ENCODE measurements around the gene ZBTB1. TPM values are rescaled to one million over a fixed set of nuclear protein-coding genes. Genes with fewer than 3 reads are reported as not detected.

Gene ZBTB1
- total and polyA plus RNA-seq, 2 donors (not counting 1 experiment from before 2014, with no cell fraction given): 52.8 to 108 TPM

DNA sequence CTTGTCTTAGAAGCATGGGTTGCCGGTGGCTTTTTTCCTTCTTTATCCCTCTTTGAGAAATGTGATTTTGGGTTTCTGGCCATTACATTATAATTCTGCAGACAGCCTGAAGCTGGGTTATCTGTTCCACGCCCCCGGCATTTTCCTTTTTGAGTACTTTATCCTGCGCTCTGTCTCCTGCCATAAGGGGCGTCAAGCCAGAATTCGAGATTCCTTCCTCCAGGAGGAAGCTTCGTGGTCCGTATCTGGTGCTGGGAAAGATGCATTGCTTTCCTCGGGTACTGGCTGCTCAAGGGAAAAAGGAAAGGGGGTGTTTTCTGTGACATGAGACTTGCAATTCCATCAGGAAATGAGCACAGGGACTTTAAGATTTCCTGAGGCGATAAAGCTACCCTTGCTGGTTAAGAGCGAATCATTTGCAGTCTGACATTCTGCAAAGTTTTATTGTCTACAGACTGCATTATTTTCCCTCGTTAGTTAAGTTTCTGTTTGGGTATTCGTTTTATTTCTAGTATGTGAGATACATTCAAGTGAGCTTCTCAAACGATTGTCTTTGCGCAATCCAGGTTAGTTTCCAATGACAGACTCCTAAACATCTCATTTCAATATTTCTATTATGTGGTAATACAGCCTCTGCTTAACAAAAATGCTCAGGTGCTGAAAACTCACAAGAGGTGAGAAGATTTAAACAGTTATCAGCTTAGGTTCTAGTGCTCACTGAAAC is 38.6 kb upstream of the ZBTB1 start:
- DNase-seq: no peak
- peaks cover 36 to 38% of the 10 kb centered on the region in 2 donors for H3K4me1 ChIP-seq (ENCODE audit: control insufficient read depth in 2 of 2, insufficient read depth in 2 of 2, low read length in 2 of 2)
- peak overlapping the region; percentile 79 for H3K9ac ChIP-seq (ENCODE audit: low read length)
- WGBS (ENCODE audit: insufficient coverage): 13% methylated on average over 10 of the region's 15 CpGs
- H4K20me1 ChIP-seq (ENCODE audit: control insufficient read depth, insufficient read depth, low read length, poor library complexity, severe bottlenecking): no peaks in the 10 kb centered on the region
- H3K27me3 ChIP-seq (replicated peaks in 1 of 4; ENCODE audit: control extremely low read depth in 1 of 4, control insufficient read depth in 3 of 4, insufficient read depth in 4 of 4, low read length in 3 of 4): no peaks in the 10 kb centered on the region
- peak overlapping the region; percentile 28 to 80 (median 62) for H3K4me3 ChIP-seq (ENCODE audit: control extremely low read depth in 1 of 5, extremely low read depth in 1 of 5, insufficient read depth in 1 of 5, low read depth in 2 of 5, low read length in 4 of 5)
- H3K4me3 Mint-ChIP-seq: peak overlapping the region; percentile 88
- intact Hi-C loops (cut with micrococcal nuclease): loop anchor here (2.0 to 5.0 kb wide), 2 partner anchors 21 to 129 kb away; no protein-coding TSS in a partner anchor
- ATAC-seq (ENCODE audit: low read depth): peak; percentile 3
- TF ChIP-seq EZH2 (IDR thresholded peaks at IDR 0.05; ENCODE audit: borderline replicate concordance, insufficient read depth, low read depth, low read length, poor library complexity, severe bottlenecking) (no peak), CTCF (IDR thresholded peaks at IDR 0.05) (no peak)
- ChIA-PET POLR2A (interaction anchor here (1.3 to 1.7 kb wide), 2 partner anchors 37 to 38 kb away, joined by 3 to 6 read pairs; partner anchors contain the start of gene ZBTB1), CTCF (interaction anchor here (0.6 to 2.6 kb wide), 12 partner anchors 9 to 162 kb away, joined by 3 to 29 read pairs (median 4); no protein-coding TSS in a partner anchor)
- H3K9me3 Mint-ChIP-seq (ENCODE audit: insufficient read depth): no peaks in the 10 kb centered on the region
- H2AFZ ChIP-seq (ENCODE audit: insufficient read depth, low read depth, low read length, poor library complexity, severe bottlenecking): peak overlapping the region; percentile 84
- H3K27ac ChIP-seq (ENCODE audit: low read length in 2 of 2): peak overlapping the region; percentile 36 to 61
- H3K27me3 Mint-ChIP-seq: no peaks in the 10 kb centered on the region
- H3K27ac Mint-ChIP-seq: peak overlapping the region; percentile 82
- peaks cover 57% of the 10 kb centered on the region for H3K4me1 Mint-ChIP-seq
- no peaks in the 10 kb centered on the region for H3K9me3 ChIP-seq (ENCODE audit: control extremely low read depth in 1 of 3, control insufficient read depth in 2 of 3, insufficient read depth in 1 of 3, low read length in 2 of 3)
- H3K4me2 ChIP-seq (replicated peaks; ENCODE audit: low read depth, low read length, poor library complexity, severe bottlenecking): peak overlapping the region; percentile 91
- H3K36me3 ChIP-seq (replicated peaks in 1 of 2; ENCODE audit: control extremely low read depth in 1 of 2, control insufficient read depth in 1 of 2, extremely low read depth in 1 of 2, insufficient read depth in 2 of 2, low read length in 1 of 2): peaks cover 0 to 4% of the 10 kb centered on the region in 2 experiments
- no peaks in the 10 kb centered on the region for H3K79me2 ChIP-seq (ENCODE audit: control insufficient read depth, insufficient read depth, low read length)

GRCh38 chr14:64467101-64467500 is 37.5 kb upstream of the ZBTB1 start:
- peaks cover 59% of the 10 kb centered on the region for H3K4me1 Mint-ChIP-seq

More at GRCh38 chr14:64467101-64467500, 37.5 kb upstream of the ZBTB1 start:
- no peak overlapping the region for H2AFZ ChIP-seq (ENCODE audit: insufficient read depth, low read depth, low read length, poor library complexity, severe bottlenecking)
- no peaks in the 10 kb centered on the region for H4K20me1 ChIP-seq (ENCODE audit: control insufficient read depth, insufficient read depth, low read length, poor library complexity, severe bottlenecking)
- H3K9ac ChIP-seq (ENCODE audit: low read length): no peak overlapping the region
- no peaks in the 10 kb centered on the region for H3K79me2 ChIP-seq (ENCODE audit: control insufficient read depth, insufficient read depth, low read length)
- DNase-seq (no peak), ATAC-seq (ENCODE audit: low read depth) (no peak)
- TF ChIP-seq EZH2 (IDR thresholded peaks at IDR 0.05; ENCODE audit: borderline replicate concordance, insufficient read depth, low read depth, low read length, poor library complexity, severe bottlenecking) (no peak), CTCF (IDR thresholded peaks at IDR 0.05) (no peak)
- H3K4me2 ChIP-seq (replicated peaks; ENCODE audit: low read depth, low read length, poor library complexity, severe bottlenecking): no peak overlapping the region
- peak overlapping the region; percentile 2 for H3K4me3 Mint-ChIP-seq
- H3K9me3 Mint-ChIP-seq (ENCODE audit: insufficient read depth): no peaks in the 10 kb centered on the region
- no peak overlapping the region for H3K27ac Mint-ChIP-seq
- intact Hi-C loops (cut with micrococcal nuclease): loop anchor here (5.0 kb wide), 1 partner anchor 130 kb away; no protein-coding TSS in a partner anchor
- POLR2A ChIA-PET: interaction anchor here (1.7 kb wide), 1 partner anchor 36 kb away, joined by 3 read pairs; no protein-coding TSS in a partner anchor
- H3K36me3 ChIP-seq (replicated peaks in 1 of 2; ENCODE audit: control extremely low read depth in 1 of 2, control insufficient read depth in 1 of 2, extremely low read depth in 1 of 2, insufficient read depth in 2 of 2, low read length in 1 of 2): peaks cover 0 to 4% of the 10 kb centered on the region in 2 experiments
- WGBS (ENCODE audit: insufficient coverage): 100% methylated on average over 1 of the region's 3 CpGs
- CTCF ChIA-PET: interaction anchor here (0.8 to 2.6 kb wide), 7 partner anchors 11 to 121 kb away, joined by 3 to 29 read pairs (median 5); no protein-coding TSS in a partner anchor
- H3K4me3 ChIP-seq (ENCODE audit: control extremely low read depth in 1 of 5, extremely low read depth in 1 of 5, insufficient read depth in 1 of 5, low read depth in 2 of 5, low read length in 4 of 5): no peak overlapping the region
- H3K9me3 ChIP-seq (ENCODE audit: control extremely low read depth in 1 of 3, control insufficient read depth in 2 of 3, insufficient read depth in 1 of 3, low read length in 2 of 3): no peaks in the 10 kb centered on the region
- no peaks in the 10 kb centered on the region for H3K27me3 ChIP-seq (replicated peaks in 1 of 4; ENCODE audit: control extremely low read depth in 1 of 4, control insufficient read depth in 3 of 4, insufficient read depth in 4 of 4, low read length in 3 of 4)
- H3K27me3 Mint-ChIP-seq: no peaks in the 10 kb centered on the region
- peaks cover 36 to 37% of the 10 kb centered on the region in 2 donors for H3K4me1 ChIP-seq (ENCODE audit: control insufficient read depth in 2 of 2, insufficient read depth in 2 of 2, low read length in 2 of 2)
- no peak overlapping the region for H3K27ac ChIP-seq (ENCODE audit: low read length in 2 of 2)

All from B cell (primary cell).